ENCODE measurements around the gene NPTN.

Gene NPTN

DNA sequence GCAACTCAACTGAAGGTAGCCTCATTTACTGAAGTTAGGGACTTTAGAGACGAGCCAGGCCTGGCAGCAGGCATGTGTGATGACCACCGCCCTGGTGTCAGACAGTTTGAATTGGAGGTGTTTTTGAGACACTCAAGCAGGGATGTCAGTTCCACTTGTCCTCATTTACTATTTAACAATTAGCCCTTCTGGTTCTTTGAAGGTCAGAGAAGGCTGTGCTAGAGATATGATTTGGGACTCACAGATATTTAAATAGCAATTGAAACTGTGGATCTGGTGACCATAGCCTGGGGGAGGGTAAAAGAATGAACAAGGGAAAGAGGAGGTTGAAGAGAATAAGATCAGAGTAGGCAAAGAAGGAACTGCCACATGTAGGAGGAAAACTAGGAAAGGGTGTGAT is 115.6 kb downstream of the NPTN start:
- no peak for DNase-seq

DNA sequence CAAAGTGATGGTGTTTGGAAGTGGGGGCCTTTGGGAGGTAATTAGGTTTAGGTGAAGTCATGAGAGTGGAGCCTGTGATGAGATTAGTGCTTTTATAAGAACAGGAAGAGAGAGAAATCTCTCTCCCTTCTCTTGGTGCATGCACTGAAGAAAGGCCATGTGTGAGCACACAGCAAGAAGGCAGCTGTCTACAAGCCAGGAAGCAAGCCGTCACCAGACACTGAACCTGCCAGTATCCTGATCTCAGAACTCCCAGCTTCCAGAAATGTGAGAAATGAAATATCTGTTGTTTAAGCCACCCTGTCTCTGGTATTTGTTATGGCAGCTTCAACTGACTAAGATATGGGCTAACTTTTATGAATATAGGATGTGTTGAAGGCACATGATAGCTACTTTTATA is 117.7 kb downstream of the NPTN start:
- no peak for DNase-seq
